Measurements from ENCODE around the gene FBXL22.

FBXL22 gene

DNA sequence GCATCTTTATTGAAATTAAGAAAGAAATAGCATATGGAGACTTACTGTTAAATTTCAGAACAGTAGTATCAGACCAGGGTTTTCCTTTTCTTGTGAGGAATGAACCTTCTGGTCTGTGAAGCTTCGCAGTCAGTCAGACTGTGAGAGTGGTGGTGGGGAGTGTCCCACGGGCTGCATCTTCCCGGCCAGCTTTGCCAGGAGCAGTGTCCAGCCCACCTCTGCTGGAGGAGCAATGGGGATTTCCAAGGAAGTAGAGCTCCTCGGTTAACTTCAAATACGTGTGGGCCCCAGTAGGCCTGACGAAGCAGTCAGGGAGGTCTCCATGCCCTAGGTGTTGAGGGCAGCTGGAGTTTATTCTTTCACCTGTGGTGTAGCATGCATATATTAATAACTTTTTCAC, 40.9 kb upstream of the FBXL22 start:
- no peak overlapping the region for H3K27ac ChIP-seq
- peaks cover 13% of the 10 kb centered on the region for H3K36me3 ChIP-seq (replicated peaks)
- TF ChIP-seq, protein P1, sequence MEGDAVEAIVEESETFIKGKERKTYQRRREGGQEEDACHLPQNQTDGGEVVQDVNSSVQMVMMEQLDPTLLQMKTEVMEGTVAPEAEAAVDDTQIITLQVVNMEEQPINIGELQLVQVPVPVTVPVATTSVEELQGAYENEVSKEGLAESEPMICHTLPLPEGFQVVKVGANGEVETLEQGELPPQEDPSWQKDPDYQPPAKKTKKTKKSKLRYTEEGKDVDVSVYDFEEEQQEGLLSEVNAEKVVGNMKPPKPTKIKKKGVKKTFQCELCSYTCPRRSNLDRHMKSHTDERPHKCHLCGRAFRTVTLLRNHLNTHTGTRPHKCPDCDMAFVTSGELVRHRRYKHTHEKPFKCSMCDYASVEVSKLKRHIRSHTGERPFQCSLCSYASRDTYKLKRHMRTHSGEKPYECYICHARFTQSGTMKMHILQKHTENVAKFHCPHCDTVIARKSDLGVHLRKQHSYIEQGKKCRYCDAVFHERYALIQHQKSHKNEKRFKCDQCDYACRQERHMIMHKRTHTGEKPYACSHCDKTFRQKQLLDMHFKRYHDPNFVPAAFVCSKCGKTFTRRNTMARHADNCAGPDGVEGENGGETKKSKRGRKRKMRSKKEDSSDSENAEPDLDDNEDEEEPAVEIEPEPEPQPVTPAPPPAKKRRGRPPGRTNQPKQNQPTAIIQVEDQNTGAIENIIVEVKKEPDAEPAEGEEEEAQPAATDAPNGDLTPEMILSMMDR (IDR thresholded peaks at IDR 0.05; ENCODE audit: low read depth, low read length, missing control alignments), result no peak
- H3K27me3 ChIP-seq (replicated peaks), result no peaks in the 10 kb centered on the region
- no peak overlapping the region for H3K4me3 ChIP-seq (ENCODE audit: low read depth, low read length)
- DNase-seq, result no peak
- in situ Hi-C loops (cut with HindIII; ENCODE audit: low pct_ligation_motif_present, low sequenced_read_pairs), result no loop called here

DNA sequence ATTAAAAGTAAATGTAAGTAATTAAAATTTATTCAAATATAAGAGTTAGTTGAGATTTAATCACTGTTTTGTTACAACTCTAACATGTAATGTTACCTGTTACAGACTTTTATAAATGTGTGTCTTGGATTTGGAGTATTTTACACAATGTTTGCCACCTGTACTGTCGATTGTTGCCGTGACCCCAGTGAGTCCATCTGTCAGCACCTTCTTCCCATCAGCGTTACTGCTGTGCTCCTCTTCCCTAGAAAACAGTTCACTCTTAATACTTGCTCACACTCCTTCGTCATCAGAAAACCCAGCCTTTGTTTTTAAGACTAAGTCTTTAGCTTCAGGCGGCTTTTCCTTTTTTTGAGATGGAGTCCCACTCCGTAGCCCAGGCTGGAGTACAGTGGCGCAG, 40.5 kb upstream of the FBXL22 start:
- H3K4me3 ChIP-seq (ENCODE audit: low read depth, low read length), result no peak overlapping the region
- in situ Hi-C loops (cut with HindIII; ENCODE audit: low pct_ligation_motif_present, low sequenced_read_pairs), result no loop called here
- H3K36me3 ChIP-seq (replicated peaks), result peaks cover 17% of the 10 kb centered on the region
- DNase-seq, result no peak
- TF ChIP-seq, protein P1 (IDR thresholded peaks at IDR 0.05; ENCODE audit: low read depth, low read length, missing control alignments), result no peak
- no peak overlapping the region for H3K27ac ChIP-seq
- no peaks in the 10 kb centered on the region for H3K27me3 ChIP-seq (replicated peaks)

DNA sequence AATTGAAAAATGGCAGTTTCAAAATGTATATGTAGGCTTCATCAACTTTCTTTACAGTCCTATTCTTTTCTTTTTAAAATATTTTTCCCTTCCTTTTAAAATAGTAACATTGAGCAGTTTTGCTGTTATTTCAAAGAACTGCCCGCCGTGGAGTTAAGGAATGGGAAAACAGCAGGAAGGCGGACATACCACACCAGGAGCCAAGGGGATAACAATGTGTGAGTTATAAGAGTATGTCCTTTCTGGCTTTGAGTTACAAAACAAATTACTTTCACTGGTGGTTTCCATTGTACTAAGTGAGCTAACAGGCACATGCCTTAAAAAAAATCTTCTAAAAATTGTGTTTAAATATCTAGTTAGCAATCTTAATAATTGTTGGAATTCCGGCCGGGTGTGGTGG, 37.4 kb upstream of the FBXL22 start:
- DNase-seq, result no peak
- Histone ChIP-seq H3K36me3 (replicated peaks) (peaks cover 30% of the 10 kb centered on the region), H3K27ac (no peak overlapping the region), H3K4me3 (ENCODE audit: low read depth, low read length) (no peak overlapping the region), H3K27me3 (replicated peaks) (no peaks in the 10 kb centered on the region)
- in situ Hi-C loops (cut with HindIII; ENCODE audit: low pct_ligation_motif_present, low sequenced_read_pairs), result no loop called here
- TF ChIP-seq, protein P1 (IDR thresholded peaks at IDR 0.05; ENCODE audit: low read depth, low read length, missing control alignments), result no peak

DNA sequence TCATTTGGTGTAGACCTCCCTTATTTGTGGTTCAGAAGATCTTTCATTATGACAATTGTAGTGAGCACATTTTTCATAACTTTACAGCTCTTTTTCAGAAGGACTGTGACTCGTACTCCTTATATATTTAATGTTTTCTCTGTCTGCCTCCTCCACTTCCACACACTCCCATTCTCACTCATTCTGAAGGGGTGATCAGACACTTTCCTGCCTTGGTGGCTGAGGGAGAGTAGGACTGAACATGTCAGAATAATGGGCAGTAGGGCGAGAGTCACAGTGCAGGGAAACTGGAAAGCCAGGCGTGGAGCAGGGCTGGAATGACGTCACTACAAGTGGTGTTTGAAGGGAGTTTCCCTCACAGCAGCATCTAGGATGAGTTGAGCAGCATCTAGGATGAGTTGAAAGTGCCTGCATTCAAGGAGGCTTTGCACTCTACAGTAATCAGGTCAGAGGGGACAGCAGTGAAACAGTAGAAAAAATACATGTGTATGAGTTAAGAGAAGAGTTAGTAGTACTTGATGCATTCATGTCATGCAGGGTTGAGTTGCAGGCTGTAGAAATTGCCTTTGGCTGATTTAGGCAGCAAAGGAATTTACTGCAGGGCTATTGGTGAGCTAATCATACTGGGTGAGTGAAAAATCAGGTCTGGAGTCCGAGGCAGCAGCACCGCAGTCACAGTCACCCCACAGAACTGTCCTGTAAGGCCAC, 36.3 kb upstream of the FBXL22 start:
- Histone ChIP-seq H3K27me3 (replicated peaks) (no peaks in the 10 kb centered on the region), H3K36me3 (replicated peaks) (peaks cover 30% of the 10 kb centered on the region), H3K27ac (no peak overlapping the region), H3K4me3 (ENCODE audit: low read depth, low read length) (no peak overlapping the region)
- in situ Hi-C loops (cut with HindIII; ENCODE audit: low pct_ligation_motif_present, low sequenced_read_pairs), result no loop called here
- TF ChIP-seq, protein P1 (IDR thresholded peaks at IDR 0.05; ENCODE audit: low read depth, low read length, missing control alignments), result no peak
- DNase-seq, result no peak

DNA sequence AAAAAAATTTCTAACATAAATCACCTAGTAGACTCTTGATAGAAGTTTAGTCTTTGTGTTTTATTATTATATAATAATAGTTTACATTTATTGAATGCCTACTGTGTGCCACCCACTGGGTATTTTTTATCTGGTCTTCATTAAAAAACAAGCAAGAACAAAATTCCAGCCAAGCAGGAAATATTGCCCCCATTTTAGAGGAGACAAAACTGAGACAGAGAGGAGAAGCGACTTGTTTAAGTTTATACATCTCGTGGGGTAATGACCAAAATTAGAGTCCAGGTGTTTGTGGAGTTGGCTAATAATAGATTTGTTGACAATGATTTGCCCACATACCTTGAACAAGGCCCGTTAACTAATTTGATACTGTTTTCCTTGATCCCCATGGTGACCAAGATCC, 33.1 kb upstream of the FBXL22 start:
- TF ChIP-seq, protein P1 (IDR thresholded peaks at IDR 0.05; ENCODE audit: low read depth, low read length, missing control alignments), result no peak
- H3K27ac ChIP-seq, result no peak overlapping the region
- peaks cover 33% of the 10 kb centered on the region for H3K36me3 ChIP-seq (replicated peaks)
- H3K27me3 ChIP-seq (replicated peaks), result no peaks in the 10 kb centered on the region
- in situ Hi-C loops (cut with HindIII; ENCODE audit: low pct_ligation_motif_present, low sequenced_read_pairs), result no loop called here
- no peak overlapping the region for H3K4me3 ChIP-seq (ENCODE audit: low read depth, low read length)
- DNase-seq, result no peak
